GM21447 (cell line): ENCODE data around the gene NLRP11.

Source experiments
- ATAC-seq: cut with Tn5 transposase; IDR thresholded peaks from one replicate; pipeline ENCODE4 v1.9.1; 2021; ENCODE audit not compliant: unreplicated experiment

The NLRP11 gene

GRCh38 chr19:55831846-55832245 lies at the start of gene NLRP11:
Gene NLRP11, minus strand, starts transcription at chr19:55831999. Its CDS starts 13,825 bp downstream, at chr19:55818174.
- no peak for ATAC-seq

GRCh38 chr19:55877211-55877610 lies 45.4 kb upstream of the NLRP11 start:
- no peak for ATAC-seq

GRCh38 chr19:55870736-55871135 lies 38.9 kb upstream of the NLRP11 start:
- ATAC-seq: no peak

GRCh38 chr19:55867101-55867500 lies 35.3 kb upstream of the NLRP11 start:
- ATAC-seq: no peak

- no peak for ATAC-seq
Observed at GRCh38 chr19:55866521-55866920, 34.7 kb upstream of the NLRP11 start.

GRCh38 chr19:55858969-55859368 lies 27.2 kb upstream of the NLRP11 start:
- ATAC-seq: no peak

- no peak for ATAC-seq
Observed at GRCh38 chr19:55858401-55858800, 26.6 kb upstream of the NLRP11 start.

GRCh38 chr19:55857974-55858373 lies 26.2 kb upstream of the NLRP11 start:
- no peak for ATAC-seq

GRCh38 chr19:55857149-55857548 lies 25.4 kb upstream of the NLRP11 start:
- ATAC-seq: no peak

GRCh38 chr19:55855160-55855559 lies 23.4 kb upstream of the NLRP11 start:
- ATAC-seq: no peak

- ATAC-seq: no peak
Observed at GRCh38 chr19:55838906-55839305, 7.1 kb upstream of the NLRP11 start.

- ATAC-seq: no peak
Observed at GRCh38 chr19:55838251-55838650, 6.5 kb upstream of the NLRP11 start.

- ATAC-seq: no peak
Observed at GRCh38 chr19:55836340-55836739, 4.5 kb upstream of the NLRP11 start, which contains the start of gene NLRP4. Gene NLRP4, plus strand, starts transcription at chr19:55836540. Its CDS starts 15,541 bp downstream, at chr19:55852081.

GRCh38 chr19:55832676-55833075 lies 877 bp upstream of the NLRP11 start:
- no peak for ATAC-seq

GRCh38 chr19:55830656-55831055 lies 1.1 kb downstream of the NLRP11 start:
- ATAC-seq: no peak

GRCh38 chr19:55820037-55820436 lies 11.8 kb downstream of the NLRP11 start:
- ATAC-seq: no peak

- no peak for ATAC-seq
Observed at GRCh38 chr19:55813906-55814305, 17.9 kb downstream of the NLRP11 start.

- no peak for ATAC-seq
Observed at GRCh38 chr19:55812449-55812848, 19.4 kb downstream of the NLRP11 start.

GRCh38 chr19:55811340-55811739 lies 20.5 kb downstream of the NLRP11 start:
- no peak for ATAC-seq

- ATAC-seq: no peak
Observed at GRCh38 chr19:55809381-55810058, 22.3 kb downstream of the NLRP11 start.

GRCh38 chr19:55802281-55802680 lies 29.5 kb downstream of the NLRP11 start:
- ATAC-seq: no peak

- ATAC-seq: no peak
Observed at GRCh38 chr19:55801416-55801815, 30.4 kb downstream of the NLRP11 start.

- ATAC-seq: no peak
Observed at GRCh38 chr19:55795021-55795420, 36.8 kb downstream of the NLRP11 start.
